ENCODE data around the gene BMAL1.

DNA sequence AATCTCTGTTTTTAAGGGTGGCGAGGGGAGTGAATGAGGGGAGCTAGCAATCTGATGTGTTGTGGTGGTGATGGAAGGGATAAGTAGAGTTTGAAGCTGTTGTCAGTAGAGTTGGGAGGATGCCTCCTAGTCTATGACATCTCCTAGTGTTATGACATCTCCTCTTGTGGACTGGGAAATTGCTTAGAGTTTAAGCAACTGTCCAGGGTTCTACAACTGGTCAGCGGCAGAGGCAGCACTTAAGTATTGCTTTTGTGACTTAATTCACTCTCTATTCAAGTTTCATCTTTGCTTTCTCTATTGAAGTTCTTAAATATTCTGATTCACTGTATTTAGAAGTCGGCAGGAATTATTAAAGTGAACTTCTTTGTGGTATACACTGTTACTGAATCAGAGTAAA lies 13.8 kb downstream of the BMAL1 start:
- no peak for TF ChIP-seq POLR2AphosphoS5 (IDR thresholded peaks at IDR 0.05; ENCODE audit: low read depth, low read length)
- TF ChIP-seq POLR2A (IDR thresholded peaks at IDR 0.05; ENCODE audit: low read depth, low read length) = no peak
